GM12891 (cell line): ENCODE data around the gene IL2.

Experiments used
- PAX5 ChIP-seq: IDR thresholded peaks from 2 replicates; pipeline ENCODE4 v1.6.1; 2011; ENCODE audit warnings: low read length, moderate library complexity, mild to moderate bottlenecking; ENCODE audit not compliant: insufficient read depth, severe bottlenecking
- POLR2A ChIP-seq: IDR thresholded peaks from 2 replicates; pipeline ENCODE4 v1.6.1; 2011; ENCODE audit warnings: low read depth, low read length, control low read depth

- TF ChIP-seq POLR2A (no peak), PAX5 (no peak)
These were observed 19.6 kb upstream of the IL2 start for GRCh38 chr4:122476126-122476525.
